Measurements from ENCODE around the gene SLIT3.
A peak's percentile ranks its signal among the peaks of the same experiment; 100 is the strongest.
"Not testable (repeated sequence)": the region's sequence is repeated elsewhere in the genome, so short reads cannot be mapped to it uniquely, and the experiment has no call there.

Gene SLIT3

DNA sequence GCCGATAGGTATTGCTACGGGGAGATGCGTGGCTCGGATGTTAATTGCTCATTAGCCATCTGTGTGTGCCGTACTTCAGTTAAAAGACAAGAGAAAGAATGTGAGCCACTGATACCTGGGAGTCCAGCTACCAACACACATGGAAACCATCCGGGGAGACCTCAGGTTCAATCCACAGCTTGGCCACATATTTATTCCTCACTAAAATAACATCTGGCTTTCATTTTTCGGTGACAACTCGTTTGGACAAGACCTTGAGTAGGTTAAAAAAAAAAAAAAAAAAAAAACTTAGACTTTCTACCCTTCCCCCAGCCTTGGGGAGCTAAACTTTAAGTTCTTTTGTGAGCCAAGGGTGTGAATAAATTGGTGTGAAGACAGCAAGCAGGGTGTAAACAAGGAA is 84.1 kb downstream of the SLIT3 start:
- no peak for DNase-seq

DNA sequence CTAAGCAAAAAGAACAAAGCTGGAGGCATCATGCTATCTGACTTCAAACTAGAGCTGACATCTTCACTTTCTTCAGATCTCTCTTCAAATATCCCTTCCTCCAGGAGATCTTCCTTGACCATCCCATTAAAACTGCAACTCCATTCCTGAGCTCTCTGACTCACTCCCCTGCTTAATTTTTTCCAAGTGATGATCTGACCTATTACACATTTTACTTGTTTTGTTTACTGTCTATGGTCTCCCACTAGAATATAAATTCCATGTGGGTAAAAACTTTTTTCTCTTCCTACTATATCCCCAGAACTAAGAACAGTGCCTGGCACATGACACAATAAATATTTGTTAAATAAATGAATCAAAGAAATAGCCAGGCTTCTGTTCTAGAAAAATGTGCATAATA is 87.5 kb downstream of the SLIT3 start:
- peak; percentile 1 for DNase-seq

DNA sequence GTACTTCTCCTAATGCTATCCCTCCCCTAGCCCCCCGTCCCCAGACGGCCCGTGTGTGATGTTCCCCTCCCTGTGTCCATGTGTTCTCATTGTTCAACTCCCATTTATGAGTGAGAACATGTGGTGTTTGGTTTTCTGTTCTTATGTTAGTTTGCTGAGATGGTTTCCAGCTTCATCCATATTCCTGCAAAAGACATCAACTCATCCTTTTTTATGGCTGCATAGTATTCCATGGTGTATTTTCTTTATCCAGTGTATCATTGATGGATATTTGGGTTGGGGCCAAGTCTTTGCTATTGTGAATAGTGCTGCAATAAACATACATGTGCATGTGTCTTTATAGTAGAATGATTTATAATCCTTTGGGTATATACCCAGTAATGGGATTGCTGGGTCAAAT is 89.2 kb downstream of the SLIT3 start:
- not testable (repeated sequence) for DNase-seq

DNA sequence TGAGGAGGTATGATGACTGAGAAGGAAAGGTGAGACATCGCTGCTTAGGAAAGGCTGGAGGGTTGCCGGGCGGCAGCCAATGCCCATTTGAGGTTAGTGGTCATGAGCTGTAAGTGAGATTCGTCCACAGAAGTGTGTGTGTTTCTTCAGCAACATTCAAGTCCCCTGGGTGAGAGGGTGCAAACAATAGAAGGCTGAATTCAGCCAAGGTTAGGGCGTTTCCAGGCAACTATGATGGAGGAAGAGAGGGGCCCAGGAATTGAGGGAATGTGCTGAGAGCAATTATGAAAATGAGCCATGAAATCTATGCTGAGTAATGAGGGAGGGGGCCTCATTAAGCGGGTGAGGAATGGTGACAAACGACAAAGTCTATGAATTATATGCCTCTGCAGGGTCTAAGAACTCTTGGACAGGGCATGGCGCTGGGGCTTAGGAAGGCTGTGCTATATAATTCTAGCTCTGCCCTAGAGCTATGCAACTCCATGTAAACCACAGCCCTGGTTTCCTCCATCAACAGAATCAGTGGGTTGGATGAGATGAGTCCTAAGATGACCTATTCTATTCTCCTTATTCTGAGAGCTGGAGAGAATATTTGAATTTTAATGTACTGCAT is 96.0 kb downstream of the SLIT3 start:
- DNase-seq: no peak

DNA sequence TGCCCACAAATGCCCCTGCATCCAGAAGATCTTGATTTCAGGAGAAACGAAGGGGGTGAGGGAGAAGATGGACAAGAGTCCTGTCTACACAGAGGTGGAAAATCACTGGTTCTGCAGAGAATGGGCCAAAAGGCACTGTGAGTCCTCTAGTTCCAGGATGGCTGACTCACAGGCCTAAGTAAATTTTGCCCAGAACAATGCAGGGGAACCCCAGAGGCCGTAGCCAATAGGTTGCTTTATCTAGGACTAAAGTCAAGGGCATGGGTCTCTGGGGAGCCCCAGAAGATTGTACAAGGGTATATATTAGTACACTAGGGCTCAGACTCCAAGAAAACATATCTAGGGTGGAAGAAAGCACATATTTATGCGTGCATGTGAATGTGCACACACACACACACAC is 98.0 kb downstream of the SLIT3 start:
- peak; percentile 3 for DNase-seq

DNA sequence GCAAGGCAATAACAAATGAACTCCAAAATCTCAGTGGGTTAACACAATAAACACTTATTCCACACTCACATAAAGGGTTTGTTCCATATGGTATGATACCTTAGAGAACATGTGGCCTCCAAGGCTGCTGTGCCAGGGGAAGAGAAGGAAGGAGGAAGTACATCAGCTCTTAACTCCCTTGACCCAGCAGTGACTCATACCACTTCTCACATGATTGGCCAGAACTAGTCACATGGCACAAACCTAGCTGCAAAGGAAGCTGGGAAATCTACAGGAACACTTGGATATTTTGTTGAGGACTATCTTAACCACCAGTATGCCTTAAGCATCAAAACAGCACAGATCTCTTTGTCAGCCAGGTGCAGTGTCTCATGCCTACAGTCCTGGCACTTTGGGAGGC is 99.3 kb downstream of the SLIT3 start:
- no peak for DNase-seq

DNA sequence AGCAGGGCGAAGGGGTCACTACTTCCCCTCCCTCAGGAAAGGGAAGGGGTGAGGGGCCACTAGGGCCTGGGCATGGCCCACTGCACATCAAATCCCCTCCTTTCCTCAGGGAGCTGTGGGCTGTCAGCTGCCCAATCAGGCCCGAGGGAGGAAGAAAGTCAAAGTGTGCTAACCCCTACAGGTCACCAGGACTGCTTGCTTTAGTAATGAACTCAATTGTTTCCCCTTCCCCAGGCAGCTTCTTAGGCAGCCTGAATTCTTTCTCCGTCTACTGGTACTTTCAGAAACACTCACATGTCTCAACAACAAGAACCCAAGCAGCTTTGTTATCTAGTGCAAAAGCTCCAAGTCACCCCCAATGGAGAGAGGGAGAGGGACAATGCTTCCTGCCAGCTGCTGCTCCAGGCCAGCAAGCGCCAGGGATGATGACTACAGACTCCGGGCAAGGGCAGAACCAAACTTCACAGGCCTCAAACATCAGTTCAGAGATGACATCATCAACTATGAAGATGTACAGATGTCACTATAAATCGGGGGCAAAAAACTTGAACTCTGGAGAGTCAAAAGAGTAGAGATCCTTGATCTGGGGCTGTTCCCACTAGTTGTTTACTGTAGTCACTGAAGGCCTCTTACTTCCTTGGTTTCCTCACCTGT is 100.7 kb downstream of the SLIT3 start:
- DNase-seq: no peak

DNA sequence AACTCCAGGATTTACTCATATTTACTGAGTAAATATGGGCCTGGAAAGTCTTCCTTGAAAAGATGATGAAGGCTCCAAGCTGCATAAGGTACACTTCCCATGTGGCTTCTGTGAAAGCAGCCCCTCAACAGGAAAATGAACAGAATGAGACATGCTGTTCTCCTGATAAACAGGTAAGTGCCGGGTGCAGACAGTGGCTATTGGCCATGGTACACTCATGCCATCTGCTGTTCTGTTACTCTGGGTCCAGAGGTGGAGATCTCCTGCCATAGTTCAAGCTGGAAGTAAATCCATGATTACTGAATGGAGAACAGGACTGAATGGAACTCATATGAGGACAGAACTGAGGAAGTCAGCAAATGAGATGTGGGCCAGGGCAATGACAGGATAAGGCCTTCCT is 103.6 kb downstream of the SLIT3 start:
- DNase-seq: no peak

DNA sequence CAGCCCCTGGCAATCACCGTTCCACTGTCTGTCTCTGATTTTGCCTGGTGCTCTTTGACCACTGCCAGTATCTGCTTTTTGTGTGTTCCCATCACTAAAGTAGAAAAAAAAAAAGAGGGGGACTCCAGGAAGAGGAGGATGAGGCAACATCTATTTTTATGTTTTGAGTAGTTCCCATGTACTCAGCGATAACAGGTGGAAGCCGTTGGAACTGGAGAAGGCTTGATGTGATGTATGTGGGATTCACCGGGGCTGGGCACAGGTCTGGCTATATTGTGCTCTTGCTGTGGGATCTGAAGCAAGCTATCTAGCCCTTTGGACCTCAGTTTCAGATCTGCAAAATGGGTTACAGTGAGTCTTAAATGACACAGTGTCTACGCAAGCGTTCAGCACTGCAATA is 104.9 kb downstream of the SLIT3 start:
- no peak for DNase-seq

DNA sequence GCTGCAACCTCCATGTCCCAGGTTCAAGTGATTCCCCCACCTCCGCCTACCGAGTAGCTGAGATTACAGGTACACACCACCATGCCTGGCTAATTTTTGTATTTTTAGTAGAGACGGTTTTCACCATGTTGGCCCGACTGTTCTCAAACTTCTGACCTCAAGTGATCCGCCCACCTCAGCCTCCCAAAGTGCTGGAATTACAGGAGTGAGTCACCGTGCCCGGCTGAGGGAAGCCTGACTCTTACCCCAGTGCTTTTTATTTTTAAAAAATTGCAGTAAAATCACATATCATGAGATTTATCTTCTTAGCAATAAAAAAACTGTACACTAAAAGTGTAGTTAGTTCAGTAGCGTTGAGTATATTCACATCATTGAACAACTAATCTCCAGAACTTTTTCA is 105.3 kb downstream of the SLIT3 start:
- peak; percentile 3 for DNase-seq

DNA sequence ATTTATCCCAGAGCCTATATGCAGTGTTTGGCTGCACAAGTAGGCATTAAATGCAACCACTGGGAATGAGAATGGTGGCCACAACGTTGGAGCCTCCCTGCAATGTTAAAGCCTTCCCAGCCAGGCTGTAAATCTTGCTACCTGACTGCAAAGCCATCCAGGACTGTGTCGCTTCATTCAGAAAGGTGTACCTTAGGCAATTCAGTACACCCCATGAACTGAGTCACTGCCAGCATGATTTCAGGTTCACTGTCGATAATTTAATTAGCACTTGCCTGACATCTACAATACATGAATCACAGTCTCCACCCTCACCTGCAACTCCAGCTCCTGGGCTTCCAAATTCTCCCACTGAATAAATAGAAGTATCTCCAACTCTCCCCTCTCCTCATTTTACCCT is 108.4 kb downstream of the SLIT3 start:
- DNase-seq: no peak

DNA sequence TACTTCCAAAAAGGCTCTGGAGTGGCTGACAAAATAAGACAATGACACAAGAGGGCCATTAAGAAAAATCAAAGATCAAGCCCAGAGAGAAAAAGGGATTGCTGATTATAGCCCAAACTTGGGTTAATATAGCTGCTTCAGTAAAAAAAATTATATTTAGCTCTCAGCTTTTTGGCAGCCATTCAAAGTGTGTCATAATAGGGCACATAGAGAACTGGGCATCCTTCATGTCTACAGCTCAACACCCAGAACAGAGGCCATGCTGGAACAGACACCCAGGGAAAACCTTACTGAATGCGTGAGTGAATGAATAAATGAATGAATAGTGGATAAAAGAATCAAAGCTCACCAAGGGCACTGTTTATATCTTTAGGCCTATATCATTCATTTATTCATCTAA is 110.1 kb downstream of the SLIT3 start:
- no peak for DNase-seq

DNA sequence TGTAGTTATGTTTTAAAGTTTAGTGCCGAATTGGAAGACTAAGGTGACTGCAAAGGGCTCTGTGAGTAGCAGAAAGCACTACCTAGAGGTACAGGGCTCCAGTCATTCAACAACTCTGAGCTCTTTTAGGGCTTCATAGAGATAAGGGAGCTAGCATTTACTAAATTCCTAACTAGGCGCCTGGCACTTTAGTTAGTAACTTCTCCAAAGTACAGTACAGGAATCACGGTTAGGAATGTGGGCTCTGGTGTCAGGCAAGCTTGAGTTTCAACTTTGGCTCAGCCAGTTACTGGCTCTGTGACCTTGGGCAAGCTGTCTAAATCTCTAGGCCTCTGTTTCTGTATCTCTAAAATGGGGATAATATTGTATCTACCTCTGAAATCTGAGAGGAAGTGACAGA is 115.3 kb downstream of the SLIT3 start:
- no peak for DNase-seq

DNA sequence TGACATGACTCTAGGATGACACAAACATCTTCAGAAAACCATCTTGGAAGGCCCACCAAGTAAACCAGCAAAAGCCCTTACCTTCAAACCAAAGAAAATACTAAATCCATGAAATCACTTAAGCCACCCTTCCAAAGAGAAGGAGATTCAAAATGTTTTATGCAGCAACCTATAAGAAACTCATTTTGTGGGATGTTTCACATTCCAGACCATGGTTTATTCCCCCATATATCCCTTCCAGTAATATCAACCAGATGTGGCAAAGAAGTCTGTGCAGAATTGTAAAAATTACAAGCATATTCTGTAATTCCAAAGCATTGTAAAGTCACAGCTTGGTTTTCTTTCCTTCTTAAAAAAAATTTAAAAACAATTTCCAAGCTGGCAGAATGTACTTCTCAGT is 117.4 kb downstream of the SLIT3 start:
- no peak for DNase-seq

DNA sequence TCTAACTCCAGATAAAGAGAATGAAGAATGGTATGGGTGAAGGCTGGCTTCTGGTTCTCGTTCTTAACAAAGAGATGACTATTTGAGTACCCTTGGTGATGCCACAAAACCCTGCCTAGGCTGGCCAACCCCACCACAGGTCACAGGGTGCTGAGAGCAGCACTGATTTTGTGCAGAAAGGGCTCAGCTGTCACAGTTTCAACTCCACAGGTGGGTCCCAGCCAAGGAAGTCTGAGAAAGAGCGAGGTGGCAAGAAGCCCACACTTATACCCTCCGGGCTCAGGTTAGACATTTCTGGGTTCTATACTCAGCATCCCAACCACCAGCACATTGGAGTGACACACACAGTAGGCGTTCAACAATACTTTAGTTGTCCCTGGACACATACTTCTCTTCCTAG is 118.1 kb downstream of the SLIT3 start:
- no peak for DNase-seq

DNA sequence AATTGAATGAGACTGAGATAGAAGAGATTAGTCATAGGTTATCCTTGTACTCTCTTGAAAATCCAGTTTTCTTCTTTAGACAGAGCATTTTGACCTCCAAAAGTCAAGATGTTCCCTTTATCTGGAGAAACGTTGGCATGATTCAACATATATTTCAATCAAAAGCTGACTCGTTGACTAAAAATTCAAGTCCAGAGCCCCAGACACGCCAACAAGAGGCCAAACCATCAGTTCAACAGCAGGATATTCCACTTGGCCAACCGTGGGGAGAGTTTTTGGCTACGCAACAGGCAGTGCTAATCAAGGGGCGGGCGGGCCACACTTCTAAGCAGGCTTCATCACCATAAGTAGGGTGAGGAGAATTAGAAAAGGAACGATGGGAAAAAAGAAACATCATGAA is 119.1 kb downstream of the SLIT3 start:
- no peak for DNase-seq

DNA sequence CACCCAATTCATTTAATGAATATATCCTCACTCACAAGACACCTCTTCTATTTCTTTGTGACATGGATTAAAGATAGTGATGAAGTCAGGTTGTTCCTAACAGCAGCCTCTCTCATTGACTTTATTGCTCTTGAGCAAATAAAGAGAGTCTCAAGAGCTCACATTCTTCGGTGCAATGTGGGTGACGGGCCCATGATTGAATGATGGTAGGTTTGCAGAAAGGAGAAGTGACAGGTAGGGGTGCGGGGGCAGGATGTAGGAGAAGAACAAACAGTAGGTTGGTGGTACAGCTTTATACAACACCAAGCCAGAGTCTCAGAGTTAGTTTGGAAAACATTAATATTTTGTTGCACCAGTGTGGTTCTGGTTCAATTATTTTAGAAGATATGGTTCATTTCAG is 122.2 kb downstream of the SLIT3 start:
- no peak for DNase-seq

DNA sequence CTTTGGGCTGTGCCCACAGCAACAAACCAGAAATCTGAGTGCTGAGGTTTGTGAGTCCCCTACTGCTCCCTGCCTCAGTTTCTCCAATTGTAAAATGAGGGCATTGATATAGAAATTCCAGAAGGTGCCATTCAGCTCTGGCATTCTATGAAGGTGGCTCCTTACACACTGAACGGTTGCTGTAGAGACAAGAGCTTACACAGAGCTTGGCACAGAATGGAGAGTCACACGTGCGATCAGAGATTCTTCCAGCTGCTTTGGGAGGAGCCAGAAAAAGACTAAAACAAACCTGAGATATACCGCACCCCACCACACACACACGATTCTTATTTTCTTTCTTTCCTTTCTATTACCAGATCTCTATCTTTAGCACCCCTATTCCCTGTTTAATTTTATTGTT is 122.7 kb downstream of the SLIT3 start:
- DNase-seq: no peak

DNA sequence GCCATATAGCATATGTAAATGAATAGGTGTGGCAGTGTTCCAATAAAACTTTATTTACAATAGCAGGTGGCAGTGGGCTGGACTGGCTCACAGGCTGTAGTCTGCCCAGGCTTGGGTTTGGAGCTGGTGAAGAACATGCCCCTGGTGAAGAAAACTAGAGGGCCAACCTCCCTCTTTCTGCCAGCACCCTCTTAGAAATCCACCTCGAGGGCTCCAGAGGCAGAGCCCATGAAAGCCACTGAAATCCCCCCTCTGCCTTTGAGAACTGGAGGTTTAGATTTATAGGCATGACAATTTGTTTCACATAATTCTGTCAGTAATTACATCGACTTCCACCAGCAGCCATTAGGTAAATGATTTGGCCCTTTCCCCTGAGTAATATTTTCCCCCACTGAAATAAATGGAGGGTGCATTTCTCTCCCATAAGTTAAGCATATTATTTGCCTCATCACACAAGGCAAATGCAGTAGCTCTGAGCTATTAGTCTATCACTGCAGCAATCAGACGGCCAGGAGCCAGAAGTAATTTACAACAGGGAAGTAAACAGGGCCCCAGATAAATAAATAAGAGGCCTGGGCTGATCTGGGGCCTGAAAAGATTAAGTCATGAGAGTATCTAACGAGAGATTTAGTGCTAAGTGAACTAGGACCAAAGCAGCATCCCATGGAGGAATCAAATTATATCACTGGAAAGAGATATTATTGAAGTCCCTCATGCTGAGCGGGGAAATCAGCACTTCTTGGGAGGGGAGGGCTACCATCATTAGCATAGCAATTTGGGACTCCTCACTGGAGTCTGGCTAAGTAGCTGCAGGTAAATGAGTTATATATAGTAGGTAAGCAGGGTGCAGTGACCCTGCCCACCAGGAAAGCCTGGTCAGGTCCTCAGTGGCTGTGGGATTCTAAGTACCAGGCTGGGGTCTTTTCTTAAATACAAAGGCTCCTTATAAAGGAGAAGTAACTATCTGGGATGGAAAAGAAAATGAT is 123.9 kb downstream of the SLIT3 start:
- DNase-seq: no peak

DNA sequence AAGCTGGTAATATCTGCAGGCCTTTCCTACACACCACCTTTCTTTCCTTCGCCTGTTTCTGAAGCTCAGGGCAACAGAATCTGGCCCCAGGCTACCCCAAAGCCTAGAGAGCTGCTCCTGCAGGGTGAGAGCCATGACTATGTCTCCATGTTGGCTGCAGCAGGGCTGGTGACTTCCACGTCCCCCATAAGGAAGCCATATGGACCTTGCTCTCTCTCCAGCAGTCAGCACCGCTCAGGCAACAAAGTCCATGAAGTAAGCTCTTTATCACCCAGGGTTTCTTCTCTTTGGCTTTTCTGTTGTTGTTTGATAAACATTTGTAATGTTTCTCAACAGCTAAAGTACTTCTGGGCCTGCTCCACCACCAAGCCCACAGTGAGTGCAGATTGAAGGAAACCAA is 125.2 kb downstream of the SLIT3 start:
- DNase-seq: no peak

DNA sequence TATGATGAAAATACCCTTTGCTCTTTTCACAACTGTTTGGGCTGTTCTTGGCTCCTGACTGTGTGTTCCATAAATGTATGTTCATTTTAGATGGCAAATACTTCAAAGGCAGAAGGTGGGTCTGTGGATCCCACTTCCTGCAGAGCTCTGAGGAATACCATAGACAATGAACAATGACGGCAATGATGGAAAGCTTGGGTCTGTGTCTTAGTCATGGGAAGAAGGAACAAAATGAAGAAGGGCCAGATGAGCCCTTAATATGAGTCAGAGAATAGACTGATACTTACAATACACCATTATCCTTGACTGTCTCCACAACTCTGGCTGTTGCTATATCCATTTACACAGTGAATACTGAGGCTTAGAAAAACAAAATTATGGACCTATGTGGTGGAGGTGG is 126.0 kb downstream of the SLIT3 start:
- no peak for DNase-seq

DNA sequence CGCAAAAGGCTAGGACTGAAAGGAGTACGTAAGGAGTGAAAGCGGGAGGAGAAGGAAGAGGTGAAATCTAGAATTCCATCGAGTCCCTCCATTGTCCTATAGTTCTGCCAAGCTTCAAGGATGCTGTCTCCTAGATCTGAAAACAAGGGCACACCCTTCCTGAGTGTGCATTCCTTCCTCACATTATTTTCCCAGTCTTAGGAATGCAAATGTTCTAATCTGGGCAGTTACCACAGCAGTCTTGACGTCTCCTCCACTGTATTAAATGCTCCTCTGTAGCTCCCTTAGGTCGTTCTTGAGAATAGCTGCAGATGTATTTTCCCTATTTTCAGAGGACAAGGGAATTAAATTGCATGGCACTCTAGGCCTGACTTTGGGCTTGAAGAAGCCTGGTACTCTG is 127.6 kb downstream of the SLIT3 start:
- no peak for DNase-seq

DNA sequence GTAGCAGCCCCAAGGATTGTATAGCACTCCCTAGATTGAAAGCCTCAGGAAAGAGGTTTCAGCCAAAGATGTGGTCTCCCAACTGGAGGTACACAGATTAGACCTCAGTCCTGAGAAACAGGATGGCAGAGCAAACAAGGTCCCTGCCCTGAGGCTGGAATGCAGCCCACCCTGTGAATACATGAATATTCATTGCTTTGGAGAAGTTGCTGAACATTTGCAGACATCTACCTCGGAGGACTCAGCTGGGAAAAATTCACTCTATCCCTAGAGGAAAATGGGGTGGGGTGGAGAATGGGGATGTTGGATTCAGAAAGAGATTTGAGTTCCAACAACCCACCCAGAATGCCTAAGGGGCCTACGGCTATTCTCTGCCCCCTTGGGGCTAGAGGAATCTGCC is 129.4 kb downstream of the SLIT3 start:
- no peak for DNase-seq

DNA sequence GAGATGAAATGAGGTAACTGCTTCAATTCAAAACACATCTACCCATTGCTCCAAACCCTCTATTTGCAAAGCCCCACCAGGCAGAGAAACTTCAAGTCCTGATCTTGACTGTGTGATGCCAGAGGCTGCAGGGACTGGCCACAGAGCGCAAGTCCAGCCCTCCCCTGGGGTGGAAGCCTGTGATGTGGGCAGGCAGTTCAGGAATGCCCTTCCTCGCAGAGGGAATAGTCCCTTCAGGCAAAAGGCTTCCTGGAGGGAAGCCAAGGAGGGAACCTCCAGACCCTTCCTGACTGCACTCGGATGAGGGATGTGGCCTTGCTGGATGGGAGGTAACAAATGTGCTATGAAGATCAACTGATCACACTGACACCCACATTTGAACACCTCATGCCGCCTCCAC is 131.2 kb downstream of the SLIT3 start:
- no peak for DNase-seq

Measured in T1000 (cell line).